ENCODE measurements around the gene ASPN.

Gene ASPN

GRCh38 chr9:92408747-92409478 lies 73.4 kb downstream of the ASPN start:
- no peaks in the 10 kb centered on the region for H3K27me3 ChIP-seq (ENCODE audit: control insufficient read depth, insufficient read depth, low read length)
- TF ChIP-seq CTCF (IDR thresholded peaks at IDR 0.05): no peak
- no peak overlapping the region for H3K27ac ChIP-seq
- no peaks in the 10 kb centered on the region for H3K4me1 ChIP-seq
- no peak overlapping the region for H2AFZ ChIP-seq
- H3K9me3 ChIP-seq (ENCODE audit: control insufficient read depth, low read length): no peaks in the 10 kb centered on the region
- H3K9ac ChIP-seq: no peak overlapping the region
- H3K4me3 ChIP-seq (ENCODE audit: low read depth, low read length): no peak overlapping the region
- H3K4me2 ChIP-seq (ENCODE audit: low read length): no peak overlapping the region
- H3K79me2 ChIP-seq: no peaks in the 10 kb centered on the region
- no peaks in the 10 kb centered on the region for H3K36me3 ChIP-seq (ENCODE audit: control insufficient read depth, insufficient read depth, low read length)

- H3K9ac ChIP-seq: no peak overlapping the region
- no peaks in the 10 kb centered on the region for H3K4me1 ChIP-seq
- no peaks in the 10 kb centered on the region for H3K27me3 ChIP-seq (ENCODE audit: control insufficient read depth, insufficient read depth, low read length)
- TF ChIP-seq CTCF (IDR thresholded peaks at IDR 0.05): no peak
- no peak overlapping the region for H3K4me3 ChIP-seq (ENCODE audit: low read depth, low read length)
- H2AFZ ChIP-seq: no peak overlapping the region
- no peaks in the 10 kb centered on the region for H3K36me3 ChIP-seq (ENCODE audit: control insufficient read depth, insufficient read depth, low read length)
- H3K79me2 ChIP-seq: no peaks in the 10 kb centered on the region
- H3K9me3 ChIP-seq (ENCODE audit: control insufficient read depth, low read length): no peaks in the 10 kb centered on the region
- H3K27ac ChIP-seq: no peak overlapping the region
- no peak overlapping the region for H3K4me2 ChIP-seq (ENCODE audit: low read length)
Observed at GRCh38 chr9:92407818-92408217, 74.5 kb downstream of the ASPN start.

- Histone ChIP-seq H3K79me2 (no peaks in the 10 kb centered on the region), H3K4me1 (no peaks in the 10 kb centered on the region), H3K9ac (no peak overlapping the region), H2AFZ (no peak overlapping the region), H3K4me2 (ENCODE audit: low read length) (no peak overlapping the region), H3K9me3 (ENCODE audit: control insufficient read depth, low read length) (no peaks in the 10 kb centered on the region), H3K27ac (no peak overlapping the region), H3K4me3 (ENCODE audit: low read depth, low read length) (no peak overlapping the region), H3K27me3 (ENCODE audit: control insufficient read depth, insufficient read depth, low read length) (no peaks in the 10 kb centered on the region), H3K36me3 (ENCODE audit: control insufficient read depth, insufficient read depth, low read length) (no peaks in the 10 kb centered on the region)
- TF ChIP-seq CTCF (IDR thresholded peaks at IDR 0.05): no peak
Observed at GRCh38 chr9:92406477-92406876, 75.8 kb downstream of the ASPN start.
